Measurements from ENCODE around the gene HLA-DQA2.
"Not testable (repeated sequence)": the region's sequence is repeated elsewhere in the genome, so short reads cannot be mapped to it uniquely, and the experiment has no call there.

HLA-DQA2 gene

DNA sequence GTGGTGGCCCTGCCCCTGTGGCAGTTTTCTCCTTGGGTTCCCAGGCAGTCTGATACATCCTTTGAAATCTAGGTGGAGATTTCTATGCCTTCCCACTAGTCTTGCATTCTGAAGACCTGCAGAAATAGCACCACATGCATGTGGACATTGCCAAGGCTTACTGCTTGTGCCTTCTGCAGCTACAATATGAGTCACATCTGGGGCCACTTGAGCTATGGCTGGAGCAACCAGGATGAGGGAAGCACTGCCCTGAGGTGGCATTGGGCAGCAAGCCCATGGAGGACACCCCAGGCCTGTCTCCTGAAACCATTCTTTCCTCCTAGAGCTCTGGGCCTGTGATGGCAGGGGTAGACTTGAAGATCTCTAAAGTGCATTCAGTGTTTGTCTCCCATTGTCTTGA is 37.8 kb downstream of the HLA-DQA2 start:
- DNase-seq (ENCODE audit: low spot score) = no peak

DNA sequence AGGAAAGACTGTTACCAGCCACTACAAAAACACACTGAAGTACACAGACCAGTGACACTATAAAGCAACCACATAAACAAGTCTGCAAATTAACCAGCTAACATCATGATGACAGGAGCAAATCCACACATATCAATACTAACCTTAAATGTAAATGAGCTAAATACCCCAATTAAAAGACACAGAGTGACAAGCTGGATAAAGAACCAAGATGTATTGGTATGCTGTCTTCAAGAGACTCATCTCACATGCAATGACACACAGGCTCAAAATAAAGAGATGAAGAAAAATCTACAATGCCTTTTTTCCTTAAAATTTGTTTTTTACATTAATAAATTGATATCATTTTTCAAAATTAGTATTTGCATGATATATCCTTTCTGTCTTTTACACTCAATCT is 41.7 kb downstream of the HLA-DQA2 start:
- DNase-seq (ENCODE audit: low spot score) = not testable (repeated sequence)

GRCh38 chr6:32785781-32786533 is 44.8 kb downstream of the HLA-DQA2 start:
- DNase-seq (ENCODE audit: low spot score) = peak; percentile 51

DNA sequence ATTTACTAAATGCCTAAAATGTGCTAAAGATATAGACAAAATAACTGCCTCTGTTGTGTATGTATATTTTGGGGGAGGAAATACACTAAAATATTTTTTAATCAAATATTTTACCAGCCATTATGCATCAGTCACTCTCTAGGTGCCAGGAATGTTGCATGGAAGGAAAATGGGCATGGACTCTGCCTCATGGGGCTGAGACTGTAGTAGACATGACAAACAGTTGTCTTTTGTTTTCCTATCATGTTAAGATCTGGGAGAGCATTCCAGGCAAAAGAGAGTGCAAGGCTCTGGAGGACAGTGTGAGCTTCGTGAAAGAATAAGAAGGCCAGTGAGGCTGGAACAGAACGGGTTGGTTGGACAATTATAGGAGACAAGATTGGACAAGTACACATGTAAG is 49.1 kb downstream of the HLA-DQA2 start:
- no peak for DNase-seq (ENCODE audit: low spot score)

DNA sequence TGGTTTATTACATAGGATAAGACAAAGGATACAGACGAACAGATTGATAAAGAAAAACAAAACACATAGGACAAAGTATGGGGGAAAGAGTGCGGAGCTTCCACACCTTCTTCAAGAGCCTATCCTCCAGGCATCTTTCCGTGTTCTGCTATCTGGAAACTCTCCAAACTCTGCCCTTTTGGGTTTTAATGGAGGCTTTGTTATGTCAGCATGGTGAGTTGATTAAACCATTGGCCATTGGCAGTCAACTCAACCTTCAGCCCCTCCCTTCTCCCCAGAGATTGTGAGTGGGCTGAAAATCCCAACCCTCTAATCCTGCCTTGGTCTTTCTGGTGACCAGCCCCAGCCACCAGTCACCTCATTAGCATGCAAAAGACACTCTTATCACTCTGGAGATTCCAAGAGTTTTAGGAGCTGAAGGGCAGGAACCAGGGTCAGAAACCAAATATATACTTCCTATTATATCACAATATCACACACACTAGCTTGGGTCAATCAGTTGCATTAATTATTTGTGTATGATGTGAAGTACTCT is 51.8 kb downstream of the HLA-DQA2 start:
- no peak for DNase-seq (ENCODE audit: low spot score)

- no peak for DNase-seq (ENCODE audit: low spot score)
Observed at GRCh38 chr6:32794510-32794909, 53.3 kb downstream of the HLA-DQA2 start.
